Stimulated activated CD8-positive, alpha-beta memory T cell treated with anti-CD3 and anti-CD28 coated beads, Interleukin-4, amount 100 ng/mL, for 4 hours (primary cell): Measurements from ENCODE around the gene SIDT2.
"Not testable (repeated sequence)": the region's sequence is repeated elsewhere in the genome, so short reads cannot be mapped to it uniquely, and the experiment has no call there.

Experiments used
- DNase-seq, 2 donors: peaks; one replicate each; pipeline ENCODE4 v3.0.0-alpha.2; 2020; ENCODE audit warnings: low read depth in 2 of 2, low spot score in 1 of 2

SIDT2 gene

DNA sequence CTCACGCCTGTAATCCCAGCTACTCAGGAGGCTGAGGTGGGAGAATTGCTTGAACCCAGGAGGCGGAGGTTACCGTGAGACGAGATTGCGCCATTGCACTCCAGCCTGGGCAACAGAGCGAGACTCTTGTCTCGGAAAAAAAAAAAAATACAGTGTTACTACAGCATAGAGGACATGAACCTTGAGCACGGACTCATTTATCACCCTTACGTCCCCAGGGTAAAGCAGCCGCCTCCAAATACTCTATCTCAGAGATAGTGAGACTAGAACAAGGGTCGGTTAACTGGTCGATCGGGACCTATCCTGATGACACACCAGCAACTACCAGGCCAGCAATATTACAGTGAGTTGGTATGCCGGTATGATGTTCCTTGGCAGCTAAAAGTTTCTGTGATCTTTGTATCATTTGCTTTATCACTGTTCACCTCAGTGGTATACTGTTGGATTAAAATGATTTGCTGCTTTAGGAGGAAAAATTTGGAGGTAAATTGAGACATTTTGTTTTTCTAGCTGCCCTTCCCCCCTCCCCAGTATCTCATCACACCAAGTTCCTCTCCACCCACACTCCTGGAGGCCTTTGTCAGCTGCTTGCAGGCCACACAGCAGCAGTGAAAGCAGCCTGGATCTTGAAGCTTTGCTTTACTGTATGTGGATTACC, 7.0 kb upstream of the SIDT2 start:
- no peak for DNase-seq

DNA sequence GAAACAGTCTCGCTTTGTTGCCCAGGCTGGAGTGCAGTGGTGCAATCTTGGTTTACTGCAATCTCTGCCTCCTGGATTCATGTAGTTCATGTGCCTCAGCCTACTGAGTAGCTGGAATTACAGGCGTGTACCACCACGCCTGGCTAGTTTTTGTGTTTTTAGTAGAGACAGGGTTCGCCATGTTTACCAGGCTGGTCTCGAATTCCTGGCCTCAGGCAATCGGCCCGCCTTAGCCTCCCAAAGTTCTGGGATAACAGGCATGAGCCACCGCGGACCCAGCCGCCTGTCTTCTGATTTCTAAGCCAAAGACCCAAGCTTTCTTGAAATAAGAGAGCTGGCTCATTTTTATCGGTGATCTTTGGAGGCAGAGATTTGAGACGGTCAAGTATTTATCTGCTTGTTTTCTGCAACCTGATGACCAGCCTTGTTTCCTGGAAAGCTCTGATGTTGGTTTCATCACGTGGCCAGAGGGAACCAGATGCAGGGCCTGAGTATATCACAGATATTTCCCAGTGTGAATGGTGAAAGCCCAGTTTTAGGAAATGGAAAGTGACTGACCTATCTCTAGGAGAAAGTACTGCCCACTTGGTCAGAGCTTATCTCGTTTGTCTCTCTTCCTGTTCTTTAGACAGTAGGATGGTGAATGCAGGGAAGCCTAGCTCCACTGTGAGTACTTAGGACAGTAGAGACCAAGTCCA, 5.7 kb upstream of the SIDT2 start:
- no peak for DNase-seq

DNA sequence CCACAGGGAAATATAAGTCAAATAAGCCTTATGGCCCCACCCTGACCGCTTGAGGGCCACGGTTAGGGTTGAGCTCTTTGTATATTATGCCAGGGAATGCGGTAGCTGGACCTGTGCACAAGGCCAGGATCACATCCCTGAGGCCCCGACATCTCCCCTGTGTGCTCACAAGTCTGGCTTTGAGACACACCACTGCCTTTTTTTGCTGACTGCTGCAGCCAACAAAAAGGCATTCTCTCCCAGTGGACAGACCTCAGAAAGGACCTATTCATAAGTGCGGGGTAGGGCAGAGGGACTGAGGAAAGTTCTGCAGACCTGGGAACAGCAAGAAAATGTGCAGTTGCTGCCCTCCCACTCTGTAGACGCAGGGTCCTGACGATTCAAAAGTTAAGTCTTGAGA, 3.4 kb upstream of the SIDT2 start:
- no peak for DNase-seq

DNA sequence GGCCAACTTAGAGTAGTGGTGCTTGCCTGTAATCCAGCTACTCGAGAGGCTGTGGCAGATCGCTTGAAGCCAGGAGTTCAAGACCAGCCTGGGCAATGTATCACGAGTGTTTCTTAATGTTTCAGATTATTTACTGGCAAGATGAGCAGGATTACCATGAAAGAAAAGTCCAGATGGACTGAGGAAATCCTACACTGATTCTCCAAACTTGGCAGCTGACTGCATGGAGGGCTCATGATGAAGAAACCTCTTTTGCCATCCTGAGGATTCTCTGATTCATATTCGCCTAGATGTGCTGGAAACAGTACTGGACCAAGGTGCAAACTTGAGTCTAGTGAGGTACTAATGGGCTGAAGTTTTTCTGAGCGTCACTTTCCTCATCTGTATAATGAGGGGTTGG, 2.8 kb upstream of the SIDT2 start:
- no peak for DNase-seq

DNA sequence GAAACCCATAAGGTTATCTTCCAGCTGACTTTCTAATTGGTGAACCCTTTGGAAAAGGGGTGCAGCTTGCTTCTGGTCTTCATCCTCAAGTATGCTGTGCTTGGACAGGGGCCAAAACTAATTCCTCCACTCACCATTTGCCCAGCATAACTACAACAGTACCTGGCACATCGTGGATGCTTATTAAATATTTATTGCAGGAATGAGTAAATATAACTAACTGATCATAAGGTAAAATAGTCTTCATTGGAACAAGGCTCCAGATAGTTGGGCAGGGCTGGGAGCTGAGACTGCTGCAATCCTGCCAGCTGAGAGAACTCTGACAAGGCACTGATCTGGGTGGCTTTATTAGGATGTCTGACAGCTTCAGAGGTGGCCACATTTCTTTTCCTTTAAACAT, 2.4 kb upstream of the SIDT2 start:
- DNase-seq, result no peak

DNA sequence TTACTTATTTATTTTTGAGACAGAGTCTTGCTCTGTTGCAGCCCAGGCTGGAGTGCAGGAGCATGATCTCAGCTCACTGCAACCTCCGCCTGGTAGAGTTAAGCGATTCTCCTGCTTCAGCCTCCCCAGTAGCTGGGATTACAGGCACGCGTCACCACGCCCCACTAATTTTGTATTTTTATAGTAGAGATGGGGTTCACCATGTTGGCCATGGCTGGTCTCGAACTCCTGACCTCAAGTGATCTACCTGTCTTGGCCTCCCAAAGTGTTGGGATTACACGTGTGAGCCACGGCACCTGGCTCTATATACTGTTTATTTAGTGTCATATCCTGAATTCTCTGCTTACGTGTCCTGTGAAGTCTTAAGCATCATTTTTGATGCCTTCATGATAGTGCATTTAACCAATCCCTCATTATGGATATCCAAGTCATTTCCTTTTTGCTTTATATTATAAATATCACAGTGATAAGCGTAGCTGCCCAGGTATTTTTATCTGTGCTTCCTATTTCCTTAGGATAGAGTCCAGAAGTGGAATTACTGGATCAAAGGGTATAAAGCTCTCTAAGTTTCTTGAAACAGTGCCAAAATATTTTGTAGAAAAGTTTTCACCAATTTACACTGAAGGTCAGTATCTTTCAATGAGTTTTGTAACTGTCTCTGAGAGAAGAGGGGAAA, 871 bp upstream of the SIDT2 start:
- DNase-seq, result no peak

DNA sequence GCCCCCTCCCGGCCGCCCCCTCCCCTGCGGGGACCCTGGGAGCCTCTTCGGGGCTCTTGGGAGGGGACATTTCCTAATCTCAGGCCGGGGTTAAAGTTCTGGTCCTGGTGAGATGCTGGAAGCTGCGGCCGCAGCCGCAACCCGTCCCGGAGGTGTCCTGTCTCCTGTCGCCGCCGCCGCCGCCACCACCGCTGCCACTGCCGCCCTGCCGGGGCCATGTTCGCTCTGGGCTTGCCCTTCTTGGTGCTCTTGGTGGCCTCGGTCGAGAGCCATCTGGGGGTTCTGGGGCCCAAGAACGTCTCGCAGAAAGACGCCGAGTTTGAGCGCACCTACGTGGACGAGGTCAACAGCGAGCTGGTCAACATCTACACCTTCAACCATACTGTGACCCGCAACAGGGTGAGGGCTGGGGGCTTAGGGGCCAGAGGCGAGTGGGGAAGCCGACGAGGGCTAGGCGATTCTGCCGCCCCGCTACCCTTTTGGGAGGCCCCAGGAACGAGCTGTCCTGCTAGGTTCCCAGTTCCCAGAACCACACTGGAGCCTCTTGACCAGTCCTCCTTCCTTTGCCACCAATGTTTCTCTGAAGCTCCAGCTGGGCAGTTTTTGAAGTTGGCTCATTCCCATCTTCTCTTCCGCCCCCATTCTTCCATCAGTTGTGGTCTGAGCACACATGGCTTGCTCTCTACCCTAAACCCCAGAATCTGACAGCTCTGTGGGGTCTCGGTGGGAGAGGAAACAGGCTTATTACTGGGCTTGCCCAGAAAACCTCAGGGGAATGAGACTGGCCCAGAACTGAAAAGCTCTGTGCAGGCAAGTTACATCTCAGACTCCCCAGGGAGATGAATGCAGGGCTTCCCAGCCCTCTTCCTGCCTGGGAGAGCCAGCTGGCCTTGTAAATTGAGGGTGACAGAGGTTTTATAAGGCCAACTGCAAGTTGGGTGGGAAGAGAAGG, 781 bp downstream of the SIDT2 start:
- no peak for DNase-seq

DNA sequence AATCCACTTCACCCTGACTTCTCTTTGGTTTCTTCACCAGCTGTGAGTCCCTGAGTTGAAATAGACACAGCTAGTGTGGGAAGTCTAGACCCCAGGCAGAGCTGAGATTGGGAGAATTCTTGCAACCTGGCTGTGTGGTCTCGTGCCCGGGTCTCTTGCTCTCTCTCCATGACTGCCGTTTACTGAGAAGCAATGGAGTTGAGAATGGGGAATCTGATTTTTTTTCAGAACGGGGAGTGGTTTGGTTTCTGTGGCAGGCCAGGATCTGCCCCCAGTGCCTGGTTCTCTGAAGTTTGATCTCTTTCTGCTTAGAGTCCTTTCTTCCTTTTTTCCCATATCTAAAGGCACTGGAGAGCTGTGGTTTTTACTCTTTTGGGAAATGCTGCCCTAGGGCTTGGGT, 1.5 kb downstream of the SIDT2 start:
- no peak for DNase-seq

DNA sequence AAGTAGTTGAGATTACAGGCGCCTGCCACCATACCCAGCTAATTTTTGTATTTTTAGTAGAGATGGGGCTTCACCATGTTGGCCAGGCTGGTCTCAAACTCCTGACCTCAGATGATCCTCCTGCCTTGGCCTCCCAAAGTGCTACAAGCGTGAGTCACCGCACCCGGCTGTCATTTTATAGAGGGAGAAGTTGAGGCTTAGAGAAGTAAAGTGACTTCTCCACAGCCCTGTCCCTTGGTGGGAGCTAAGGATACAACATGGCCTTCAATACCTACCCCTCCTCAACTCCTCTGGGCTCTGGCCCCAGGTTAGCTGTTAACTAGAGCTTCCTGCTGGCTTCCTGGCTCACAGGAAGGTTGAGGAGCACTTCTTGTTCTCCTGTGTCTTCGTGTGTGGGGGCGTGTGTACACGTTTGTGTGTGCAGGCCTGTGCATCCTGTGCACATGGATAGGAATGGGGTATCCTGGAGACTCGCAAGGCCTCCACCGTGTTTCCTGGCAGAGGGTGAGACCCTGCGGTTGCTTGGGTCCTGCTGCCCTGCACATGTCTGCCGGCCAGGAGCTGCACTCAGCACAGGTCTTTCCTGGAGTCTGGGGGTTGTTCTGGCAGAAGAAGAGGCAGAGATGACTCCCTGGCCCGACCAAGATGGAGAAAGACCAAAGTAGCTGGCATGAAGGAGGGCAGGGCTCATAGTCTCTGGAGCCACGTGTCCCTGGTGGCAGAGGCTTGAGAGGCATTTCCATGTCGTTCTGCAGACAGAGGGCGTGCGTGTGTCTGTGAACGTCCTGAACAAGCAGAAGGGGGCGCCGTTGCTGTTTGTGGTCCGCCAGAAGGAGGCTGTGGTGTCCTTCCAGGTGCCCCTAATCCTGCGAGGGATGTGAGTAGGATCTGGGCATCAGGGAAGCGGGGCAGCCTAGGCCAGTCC, 2.4 kb downstream of the SIDT2 start:
- peak in 1 of 2 donors; percentile 5 for DNase-seq

DNA sequence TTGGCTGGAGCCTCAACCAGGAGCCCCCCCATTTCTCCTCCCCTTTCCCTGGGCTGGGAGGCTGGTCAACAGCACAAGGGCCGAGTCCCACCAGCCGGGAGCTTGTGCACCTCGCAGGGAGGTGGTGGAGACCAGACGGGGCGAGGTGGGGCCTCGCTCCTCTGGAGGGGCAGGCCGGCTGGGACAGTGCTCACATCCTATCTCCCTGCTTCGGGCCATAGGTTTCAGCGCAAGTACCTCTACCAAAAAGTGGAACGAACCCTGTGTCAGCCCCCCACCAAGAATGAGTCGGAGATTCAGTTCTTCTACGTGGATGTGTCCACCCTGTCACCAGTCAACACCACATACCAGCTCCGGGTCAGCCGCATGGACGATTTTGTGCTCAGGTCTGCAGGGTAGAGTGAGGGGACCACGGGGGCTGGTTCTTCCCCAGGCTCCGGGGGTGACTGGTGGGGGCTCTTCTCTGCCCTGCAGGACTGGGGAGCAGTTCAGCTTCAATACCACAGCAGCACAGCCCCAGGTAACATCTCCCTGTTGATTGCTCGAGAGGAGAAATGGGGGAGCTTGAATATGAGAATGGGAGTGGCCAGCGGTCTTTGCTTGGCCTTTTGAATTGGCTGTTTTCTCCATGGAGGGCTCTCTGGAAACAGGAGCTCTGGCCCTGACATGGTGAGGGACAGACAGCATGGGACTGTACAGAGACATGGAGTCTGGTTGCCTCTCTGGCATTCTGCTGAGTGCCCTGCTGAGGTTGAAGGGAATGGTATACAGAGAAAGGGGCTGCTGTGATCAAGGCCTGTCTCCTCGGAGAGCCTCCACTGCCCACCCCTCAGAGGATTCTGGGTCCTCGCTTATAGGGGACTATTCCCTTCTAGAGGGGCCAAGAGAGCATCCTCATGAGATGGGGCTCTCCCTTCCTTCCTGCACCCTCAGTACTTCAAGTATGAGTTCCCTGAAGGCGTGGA, 3.3 kb downstream of the SIDT2 start:
- no peak for DNase-seq

DNA sequence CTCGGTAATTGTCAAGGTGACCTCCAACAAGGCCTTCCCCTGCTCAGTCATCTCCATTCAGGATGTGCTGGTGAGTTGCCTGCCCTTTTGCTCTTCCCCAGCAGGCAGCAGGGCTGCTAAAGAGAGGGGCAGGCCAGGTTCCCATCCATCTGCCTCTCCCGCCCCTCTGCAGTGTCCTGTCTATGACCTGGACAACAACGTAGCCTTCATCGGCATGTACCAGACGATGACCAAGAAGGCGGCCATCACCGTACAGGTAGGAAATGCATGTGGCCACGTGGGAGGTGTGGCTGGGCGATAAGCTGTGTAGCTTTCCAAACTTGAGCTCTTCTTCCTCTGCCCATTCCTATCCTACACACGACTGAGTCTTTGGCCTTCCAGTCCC, 4.0 kb downstream of the SIDT2 start:
- DNase-seq, result no peak

DNA sequence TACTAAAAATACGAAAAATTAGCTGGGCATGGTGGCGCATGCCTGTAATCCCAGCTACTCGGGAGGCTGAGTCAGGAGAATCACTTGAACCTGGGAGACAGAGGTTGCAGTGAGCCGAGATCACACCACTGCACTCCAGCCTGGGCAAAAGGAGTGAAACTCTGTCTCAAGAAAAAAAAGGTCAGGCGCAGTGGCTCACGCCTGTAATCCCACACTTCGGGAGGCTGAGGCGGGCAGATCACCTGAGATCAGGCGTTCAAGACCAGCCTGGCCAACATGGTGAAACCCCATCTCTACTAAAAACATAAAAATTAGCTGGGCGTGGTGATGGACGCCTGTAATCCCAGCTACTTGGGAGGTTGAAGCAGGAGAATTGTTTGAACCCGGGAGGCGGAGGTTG, 4.6 kb downstream of the SIDT2 start:
- DNase-seq, result not testable (repeated sequence)

DNA sequence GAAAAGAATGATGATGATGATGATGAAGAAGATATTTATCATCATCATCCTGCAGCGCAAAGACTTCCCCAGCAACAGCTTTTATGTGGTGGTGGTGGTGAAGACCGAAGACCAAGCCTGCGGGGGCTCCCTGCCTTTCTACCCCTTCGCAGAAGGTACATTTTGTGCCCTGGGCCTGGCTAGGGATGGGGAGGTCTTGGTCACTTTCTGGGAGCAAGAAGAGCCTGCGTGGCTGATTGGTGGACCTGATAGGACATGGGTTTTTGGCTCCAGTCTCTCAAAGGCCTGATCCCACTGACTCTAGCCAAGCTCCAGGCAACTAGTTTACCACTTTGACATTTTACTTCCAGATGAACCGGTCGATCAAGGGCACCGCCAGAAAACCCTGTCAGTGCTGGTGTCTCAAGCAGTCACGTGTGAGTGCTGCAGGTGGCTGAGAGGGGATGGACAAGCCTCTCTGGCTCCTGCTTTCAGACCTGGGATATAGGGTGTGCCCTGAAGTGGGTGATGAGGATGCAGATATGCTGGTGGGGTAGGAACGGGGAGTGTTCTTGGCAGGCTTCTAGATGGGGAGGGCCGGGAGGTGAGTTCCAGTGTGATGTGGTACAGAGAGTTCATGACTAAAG, 5.3 kb downstream of the SIDT2 start:
- no peak for DNase-seq

DNA sequence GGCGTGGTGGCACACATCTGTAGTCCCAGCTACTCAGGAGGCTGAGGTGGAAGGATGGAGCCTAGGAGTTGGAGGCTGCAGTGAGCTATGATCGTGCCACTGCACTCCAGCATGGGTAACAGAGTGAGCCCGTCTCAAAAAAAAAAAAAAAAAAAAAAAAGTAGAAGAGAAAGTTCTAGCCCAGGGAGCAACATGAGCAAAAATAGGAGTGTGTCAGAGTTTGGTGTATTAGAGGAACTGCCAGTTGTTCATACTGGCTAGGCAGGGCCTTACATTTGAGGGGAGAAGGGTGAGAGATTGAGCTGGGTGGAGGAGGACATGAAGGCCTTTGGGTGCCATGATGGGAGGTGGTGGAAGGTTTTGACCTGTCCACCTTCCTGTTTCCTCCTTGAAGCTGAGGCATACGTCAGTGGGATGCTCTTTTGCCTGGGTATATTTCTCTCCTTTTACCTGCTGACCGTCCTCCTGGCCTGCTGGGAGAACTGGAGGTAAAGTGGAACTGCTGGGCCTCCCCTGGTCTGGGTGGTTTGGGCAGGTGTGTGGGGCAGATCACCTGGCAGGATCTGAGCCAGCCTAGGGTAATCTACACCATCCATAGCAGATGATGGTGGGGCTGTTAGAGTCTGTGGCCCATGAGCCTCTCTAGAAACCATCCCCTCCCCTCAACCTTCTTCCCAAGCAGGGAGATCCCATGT, 7.3 kb downstream of the SIDT2 start:
- DNase-seq, result no peak

DNA sequence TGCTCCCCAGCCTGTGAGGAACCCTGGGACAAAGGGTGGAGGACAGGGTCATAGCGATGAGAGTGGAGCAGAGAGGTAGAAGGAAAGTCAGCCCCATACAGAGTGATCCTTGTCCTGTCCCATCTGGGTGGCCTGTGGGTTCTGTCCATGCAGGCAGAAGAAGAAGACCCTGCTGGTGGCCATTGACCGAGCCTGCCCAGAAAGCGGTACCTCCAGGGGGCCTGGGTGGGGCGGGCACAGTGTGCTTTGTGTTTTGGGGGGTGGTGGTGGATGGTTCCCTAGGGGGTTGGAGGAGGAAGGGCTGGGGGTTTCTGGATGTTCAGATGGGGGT, 7.9 kb downstream of the SIDT2 start:
- DNase-seq, result no peak

DNA sequence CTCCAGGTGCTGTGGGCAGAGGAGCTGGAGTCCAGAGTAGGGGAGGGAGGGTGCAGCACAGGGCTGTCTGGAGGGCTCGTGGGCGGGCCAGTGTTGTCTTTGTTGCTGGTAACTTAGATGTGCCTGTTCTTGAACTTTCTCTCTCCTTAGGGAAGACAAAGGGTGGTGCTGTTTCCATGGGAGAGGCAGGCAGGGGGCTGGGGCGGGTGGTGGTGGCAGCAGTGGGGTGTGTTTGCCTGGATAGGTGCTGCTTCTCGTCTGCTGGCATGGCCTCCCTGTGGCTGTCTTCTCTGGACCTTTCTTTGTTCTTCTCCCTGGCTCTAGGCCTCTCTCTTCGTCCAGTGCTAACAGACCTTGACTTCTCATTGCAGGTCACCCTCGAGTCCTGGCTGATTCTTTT, 8.5 kb downstream of the SIDT2 start:
- no peak for DNase-seq

DNA sequence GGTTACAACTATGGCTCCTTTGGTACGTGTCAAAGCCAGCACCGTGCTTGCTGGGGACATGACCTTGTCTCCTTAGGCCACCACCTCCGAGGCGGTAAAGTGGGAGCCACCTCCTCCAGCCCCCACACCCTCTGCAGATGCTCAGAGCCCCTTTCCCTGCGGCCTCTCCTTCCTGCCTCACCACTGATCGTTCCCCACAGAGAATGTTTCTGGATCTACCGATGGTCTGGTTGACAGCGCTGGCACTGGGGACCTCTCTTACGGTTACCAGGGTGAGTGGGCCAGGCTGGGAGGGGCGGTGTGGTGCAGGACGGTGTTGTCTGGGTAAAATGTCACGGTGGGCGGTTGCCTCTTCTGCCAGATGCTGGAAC, 8.9 kb downstream of the SIDT2 start:
- DNase-seq, result no peak

DNA sequence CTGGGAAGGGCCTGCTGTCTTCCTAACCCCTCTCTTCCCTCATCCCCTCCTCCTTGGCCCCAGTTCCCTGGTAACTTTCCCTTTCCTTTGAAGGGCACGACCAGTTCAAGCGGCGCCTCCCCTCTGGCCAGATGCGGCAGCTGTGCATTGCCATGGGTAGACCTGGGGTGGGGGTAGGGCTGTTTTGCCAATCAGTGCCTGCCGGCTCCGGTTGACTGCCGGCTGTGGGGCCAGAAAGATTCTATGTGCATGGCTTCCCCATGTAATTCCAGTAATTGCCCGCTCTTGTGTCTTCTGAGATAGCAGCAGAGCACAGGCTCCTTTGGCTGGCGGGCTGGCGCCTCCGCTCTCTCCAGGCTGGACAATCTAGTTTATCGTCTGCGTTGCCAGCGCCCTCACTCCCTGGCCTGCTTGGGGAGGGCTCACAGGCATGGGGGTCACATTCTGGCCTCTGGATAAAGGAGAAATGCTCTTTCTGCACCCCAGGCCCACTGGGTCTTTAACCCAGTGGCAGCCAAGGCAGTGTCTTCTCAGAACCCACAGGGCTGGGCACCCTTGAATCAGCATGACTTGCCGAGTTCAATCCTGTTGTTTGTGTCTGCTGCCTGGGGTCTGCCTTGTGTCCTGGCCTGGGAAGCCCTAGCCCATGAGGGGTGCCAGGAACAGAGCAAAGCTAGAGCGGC, 9.4 kb downstream of the SIDT2 start:
- DNase-seq, result no peak
